Aorta (tissue), 5 donors: ENCODE data around the gene SPPL2A. TPM values are rescaled to one million over a fixed set of nuclear protein-coding genes. Genes with fewer than 3 reads are reported as not detected.
A peak's percentile ranks its signal among the peaks of the same experiment; 100 is the strongest.

Experiments
- ATAC-seq: fragments of 200-7000 bp; cut with Tn5 transposase; one replicate; pipeline ENCODE4 v1.9.1; 2022; ENCODE audit warnings: moderate library complexity; ENCODE audit not compliant: low FRiP score
- DNase-seq, 2 donors: peaks; one replicate each; pipeline ENCODE4 v3.0.0-alpha.2; 2020
- H3K27ac ChIP-seq, 2 donors: one replicate each; pipeline ENCODE4 v1.5.1; 2013; ENCODE audit warnings: low read length in 2 of 2, mild to moderate bottlenecking in 2 of 2, moderate library complexity in 2 of 2, control low read depth in 1 of 2, inconsistent platforms in 1 of 2, low read depth in 1 of 2
- H3K27me3 ChIP-seq, 2 donors: one replicate each; pipeline ENCODE4 v1.6.1; 2013; ENCODE audit warnings: control low read depth in 1 of 2, low read length in 1 of 2, mild to moderate bottlenecking in 1 of 2, moderate library complexity in 1 of 2; ENCODE audit not compliant: insufficient read depth in 2 of 2, control insufficient read depth in 1 of 2
- H3K36me3 ChIP-seq, 2 donors: one replicate each; pipeline ENCODE4 v1.6.1; 2013; ENCODE audit warnings: control low read depth in 1 of 2, low read length in 1 of 2, mild to moderate bottlenecking in 1 of 2; ENCODE audit not compliant: insufficient read depth in 2 of 2, control insufficient read depth in 1 of 2
- H3K4me1 ChIP-seq, 2 donors: one replicate each; pipeline ENCODE4 v1.6.1; 2013; ENCODE audit warnings: low read length in 2 of 2, control low read depth in 1 of 2, mild to moderate bottlenecking in 1 of 2, moderate library complexity in 1 of 2; ENCODE audit not compliant: insufficient read depth in 2 of 2, control insufficient read depth in 1 of 2
- H3K4me3 ChIP-seq, 2 donors: one replicate each; pipeline ENCODE4 v1.5.1; 2013; ENCODE audit warnings: low read length in 2 of 2, control low read depth in 1 of 2, mild to moderate bottlenecking in 1 of 2
- H3K9me3 ChIP-seq: one replicate; pipeline ENCODE4 v1.6.1; 2013; ENCODE audit warnings: mild to moderate bottlenecking, low read length; ENCODE audit not compliant: control insufficient read depth
- WGBS, 2 donors: extraction: QIAGEN DNeasy Blood & Tissue Kit; methylation state at CpG; one replicate each; pipeline ENCODE4 v1.1.7; 2013; 5-methylcytosine and 5-hydroxymethylcytosine counted together
- intact Hi-C, 2 donors: fragments of 100-400 bp; cut with DNase I; formaldehyde crosslinking; loops; one replicate each; pipeline versions ENCODE4 v1.14.2 to v1.15.0; 2022
- polyA plus RNA-seq, 2 donors: library from polyadenylated mRNA; stranded (reverse); fragments of 200-250 nt; gene quantifications; one replicate each; pipeline ENCODE4 v1.2.3, GENCODE V29; 2013
- total RNA-seq, 2 donors: library from RNA; stranded (reverse); fragmentation: NEBNext Ultra II Directional; extraction: Animal tissue kit (Norgen Biotek cat#: 25700); gene quantifications; one replicate each; pipeline ENCODE4 v1.2.1, GENCODE V29; 2021
- donor health status: healthy with polysubstance abuse.
- donor health status: Bipolar disorder and iron deficiency.
- donor health status: DM: no; HTN: no; CAD: no.
- donor health status: DM: no; HTN: no; CAD: no.
- donor health status: DM: yes; HTN: yes; CAD: no.

The SPPL2A gene
- total and polyA plus RNA-seq, 4 donors: 13.4 to 130 (median 78.5) TPM

GRCh38 chr15:50686469-50687301 lies 78.8 kb downstream of the SPPL2A start, which contains the start of gene TRPM7:
TSS of gene TRPM7 (minus strand) at chr15:50686797. CDS start at chr15:50686533, 264 bp downstream.
- DNase-seq: peak; percentile 94 to 96
- Histone ChIP-seq H3K9me3 (no peaks in the 10 kb centered on the region), H3K27me3 (no peaks in the 10 kb centered on the region), H3K4me3 (peak within 1 kb of the TSS; percentile 80 to 85), H3K4me1 (no peaks in the 10 kb centered on the region), H3K36me3 (no peaks in the 10 kb centered on the region), H3K27ac (peak within 1 kb of the TSS; percentile 93 to 94)
- intact Hi-C loops: loop anchor here in 1 of 2 donors (5.0 to 10.0 kb wide), 2 partner anchors 81 to 332 kb away; partner anchors contain the start of genes GABPB1 and SPPL2A
- peak; percentile 97 for ATAC-seq
- 0% methylated on average over 66 to 80 of the region's 80 CpGs for WGBS, 2 donors

GRCh38 chr15:50685976-50686468 lies 79.5 kb downstream of the SPPL2A start:
- peak overlapping the region; percentile 89 to 94 for H3K27ac ChIP-seq
- H3K9me3 ChIP-seq: no peaks in the 10 kb centered on the region
- H3K36me3 ChIP-seq: no peaks in the 10 kb centered on the region
- intact Hi-C loops: loop anchor here in 1 of 2 donors (5.0 to 10.0 kb wide), 2 partner anchors 81 to 331 kb away; partner anchors contain the start of genes GABPB1 and SPPL2A
- ATAC-seq (peak; percentile 86), DNase-seq (peak; percentile 75 to 85)
- peak overlapping the region; percentile 80 to 85 for H3K4me3 ChIP-seq
- WGBS, 2 donors: 0% methylated on average over 30 of the region's 30 CpGs
- no peaks in the 10 kb centered on the region for H3K4me1 ChIP-seq
- no peaks in the 10 kb centered on the region for H3K27me3 ChIP-seq

GRCh38 chr15:50685191-50685975 lies 80.1 kb downstream of the SPPL2A start:
- DNase-seq (no peak), ATAC-seq (no peak)
- intact Hi-C loops: loop anchor here in 1 of 2 donors (5.0 to 10.0 kb wide), 2 partner anchors 82 to 331 kb away; partner anchors contain the start of genes GABPB1 and SPPL2A
- WGBS, 2 donors: 50 to 54% methylated on average over 22 of the region's 22 CpGs
- Histone ChIP-seq H3K27me3 (no peaks in the 10 kb centered on the region), H3K27ac (peak overlapping the region in 1 of 2 donors; percentile 89), H3K9me3 (no peaks in the 10 kb centered on the region), H3K4me3 (peak overlapping the region; percentile 80 to 85), H3K36me3 (no peaks in the 10 kb centered on the region), H3K4me1 (no peaks in the 10 kb centered on the region)

GRCh38 chr15:50681467-50681866 lies 84.0 kb downstream of the SPPL2A start:
- Histone ChIP-seq H3K4me3 (no peak overlapping the region), H3K27me3 (no peaks in the 10 kb centered on the region), H3K36me3 (no peaks in the 10 kb centered on the region), H3K9me3 (no peaks in the 10 kb centered on the region), H3K27ac (no peak overlapping the region), H3K4me1 (no peaks in the 10 kb centered on the region)
- no peak for ATAC-seq
- DNase-seq: no peak
- intact Hi-C loops: loop anchor here in 1 of 2 donors (10.0 kb wide), 1 partner anchor 327 kb away; the partner anchor contains the start of gene GABPB1

- H3K27ac ChIP-seq: no peak overlapping the region
- 84 to 88% methylated on average over 6 of the region's 6 CpGs for WGBS, 2 donors
- DNase-seq: no peak
- no peaks in the 10 kb centered on the region for H3K36me3 ChIP-seq
- intact Hi-C loops: loop anchor here in 1 of 2 donors (5.0 kb wide), 1 partner anchor 210 kb away; no protein-coding TSS in a partner anchor
- H3K9me3 ChIP-seq: no peaks in the 10 kb centered on the region
- no peaks in the 10 kb centered on the region for H3K4me1 ChIP-seq
- H3K4me3 ChIP-seq: no peak overlapping the region
- no peak for ATAC-seq
- H3K27me3 ChIP-seq: no peaks in the 10 kb centered on the region
These were observed 88.6 kb downstream of the SPPL2A start for GRCh38 chr15:50676799-50677483.

- no peaks in the 10 kb centered on the region for H3K4me1 ChIP-seq
- intact Hi-C loops: loop anchor here (1.0 to 5.0 kb wide), 4 partner anchors 201 to 233 kb away; partner anchors contain the start of gene AP4E1 (in 2 of the 2)
- no peak overlapping the region for H3K4me3 ChIP-seq
- no peaks in the 10 kb centered on the region for H3K36me3 ChIP-seq
- no peaks in the 10 kb centered on the region for H3K9me3 ChIP-seq
- H3K27ac ChIP-seq: no peak overlapping the region
- ATAC-seq: no peak
- H3K27me3 ChIP-seq: no peaks in the 10 kb centered on the region
- DNase-seq: no peak
These were observed 89.9 kb downstream of the SPPL2A start for GRCh38 chr15:50675535-50676144.

GRCh38 chr15:50670115-50670514 lies 95.4 kb downstream of the SPPL2A start:
- Histone ChIP-seq H3K4me1 (no peaks in the 10 kb centered on the region), H3K9me3 (no peaks in the 10 kb centered on the region), H3K36me3 (no peaks in the 10 kb centered on the region), H3K27ac (no peak overlapping the region), H3K4me3 (no peak overlapping the region), H3K27me3 (no peaks in the 10 kb centered on the region)
- DNase-seq (no peak), ATAC-seq (no peak)
- WGBS, 2 donors: 68 to 73% methylated on average over 2 of the region's 2 CpGs
- intact Hi-C loops: loop anchor here in 1 of 2 donors (5.0 kb wide), 1 partner anchor 207 kb away; no protein-coding TSS in a partner anchor
